GM19023 (cell line): ENCODE results near the gene OPALIN.
"Not testable (repeated sequence)": the region's sequence is repeated elsewhere in the genome, so short reads cannot be mapped to it uniquely, and the experiment has no call there.

Experiments used
- ATAC-seq: cut with Tn5 transposase; IDR thresholded peaks from one replicate; pipeline ENCODE4 v1.9.1; 2021; ENCODE audit warnings: mild to moderate bottlenecking, moderate library complexity; ENCODE audit not compliant: unreplicated experiment

Gene OPALIN

GRCh38 chr10:96339956-96340904, 18.6 kb downstream of the OPALIN start:
- ATAC-seq = no peak

GRCh38 chr10:96339383-96339782, 19.4 kb downstream of the OPALIN start:
- ATAC-seq = no peak

GRCh38 chr10:96338279-96338925, 20.4 kb downstream of the OPALIN start:
- ATAC-seq = no peak

- ATAC-seq = no peak
Observed at GRCh38 chr10:96337106-96337505, 21.7 kb downstream of the OPALIN start.

- no peak for ATAC-seq
Observed at GRCh38 chr10:96334616-96335526, 23.9 kb downstream of the OPALIN start.

- ATAC-seq = no peak
Observed at GRCh38 chr10:96333101-96333500, 25.7 kb downstream of the OPALIN start.

- no peak for ATAC-seq
Observed at GRCh38 chr10:96327462-96327861, 31.3 kb downstream of the OPALIN start.

- ATAC-seq = peak; percentile 91
Observed at GRCh38 chr10:96325719-96326373, 33.0 kb downstream of the OPALIN start.

- ATAC-seq = no peak
Observed at GRCh38 chr10:96324447-96324846, 34.4 kb downstream of the OPALIN start.

- no peak for ATAC-seq
Observed at GRCh38 chr10:96322275-96322674, 36.5 kb downstream of the OPALIN start.

GRCh38 chr10:96321822-96322221, 37.0 kb downstream of the OPALIN start:
- no peak for ATAC-seq

- ATAC-seq = no peak
Observed at GRCh38 chr10:96319754-96320474, 38.9 kb downstream of the OPALIN start.

- ATAC-seq = no peak
Observed at GRCh38 chr10:96317067-96317833, 41.6 kb downstream of the OPALIN start.

- ATAC-seq = no peak
Observed at GRCh38 chr10:96313344-96313743, 45.5 kb downstream of the OPALIN start.

- no peak for ATAC-seq
Observed at GRCh38 chr10:96311180-96311715, 47.6 kb downstream of the OPALIN start.

- no peak for ATAC-seq
Observed at GRCh38 chr10:96310321-96310669, 48.5 kb downstream of the OPALIN start.

GRCh38 chr10:96309628-96310320, 49.0 kb downstream of the OPALIN start:
- no peak for ATAC-seq

- ATAC-seq = not testable (repeated sequence)
Observed at GRCh38 chr10:96308854-96309253, 49.9 kb downstream of the OPALIN start.
